Astrocyte of the cerebellum (primary cell): ENCODE measurements around the gene CHST5.
A peak's percentile ranks its signal among the peaks of the same experiment; 100 is the strongest.
"Not testable (repeated sequence)": the region's sequence is repeated elsewhere in the genome, so short reads cannot be mapped to it uniquely, and the experiment has no call there.

ENCODE experiments used
- DNase-seq: peaks from one replicate; pipeline ENCODE4 v3.0.0-alpha.2; 2011; ENCODE audit warnings: low read depth
- H3K4me3 ChIP-seq: 2 replicates; pipeline ENCODE4 v1.5.1; 2011; ENCODE audit warnings: mild to moderate bottlenecking, low read depth, low read length, moderate library complexity
- CTCF ChIP-seq: IDR thresholded peaks from 2 replicates; pipeline ENCODE4 v1.5.1; 2012; ENCODE audit warnings: low read length, low read depth, moderate library complexity, mild to moderate bottlenecking; ENCODE audit errors: missing control alignments
- in situ Hi-C: cut with HindIII; loops from 2 replicates; pipeline ENCODE4 v1.10.0; 2017; ENCODE audit warnings: low sequenced_read_pairs

Gene CHST5

GRCh38 chr16:75555213-75555706, 19.4 kb upstream of the CHST5 start:
- in situ Hi-C loops, result no loop called here
- no peak for TF ChIP-seq CTCF
- peak; percentile 63 for DNase-seq
- H3K4me3 ChIP-seq, result peak overlapping the region; percentile 65

- in situ Hi-C loops, result no loop called here
- no peak for TF ChIP-seq CTCF
- no peak for DNase-seq
- H3K4me3 ChIP-seq, result no peak overlapping the region
These were observed 17.0 kb upstream of the CHST5 start for GRCh38 chr16:75552951-75553350.

- in situ Hi-C loops, result no loop called here
- DNase-seq, result peak; percentile 83
- H3K4me3 ChIP-seq, result peak overlapping the region; percentile 7
- peak; percentile 79 for TF ChIP-seq CTCF
These were observed 14.3 kb upstream of the CHST5 start for GRCh38 chr16:75550211-75550662.

- in situ Hi-C loops, H3K4me3 ChIP-seq, DNase-seq: not testable (repeated sequence)
These were observed 12.5 kb upstream of the CHST5 start for GRCh38 chr16:75548456-75548855.

- no peak for DNase-seq
- no peak overlapping the region for H3K4me3 ChIP-seq
- in situ Hi-C loops, result no loop called here
- TF ChIP-seq CTCF, result no peak
These were observed 10.4 kb upstream of the CHST5 start for GRCh38 chr16:75546293-75546692.

- H3K4me3 ChIP-seq, in situ Hi-C loops, DNase-seq: not testable (repeated sequence)
These were observed 10.0 kb upstream of the CHST5 start for GRCh38 chr16:75545879-75546278.

GRCh38 chr16:75542462-75542861, 6.6 kb upstream of the CHST5 start:
- H3K4me3 ChIP-seq, DNase-seq, in situ Hi-C loops: not testable (repeated sequence)

- no peak for TF ChIP-seq CTCF
- no peak for DNase-seq
- no peak overlapping the region for H3K4me3 ChIP-seq
- in situ Hi-C loops, result no loop called here
These were observed 5.3 kb upstream of the CHST5 start for GRCh38 chr16:75541236-75541635.

- H3K4me3 ChIP-seq, DNase-seq, in situ Hi-C loops: not testable (repeated sequence)
These were observed 3.1 kb upstream of the CHST5 start for GRCh38 chr16:75538882-75539565.
